Measurements from ENCODE around the gene ICAM2.

DNA sequence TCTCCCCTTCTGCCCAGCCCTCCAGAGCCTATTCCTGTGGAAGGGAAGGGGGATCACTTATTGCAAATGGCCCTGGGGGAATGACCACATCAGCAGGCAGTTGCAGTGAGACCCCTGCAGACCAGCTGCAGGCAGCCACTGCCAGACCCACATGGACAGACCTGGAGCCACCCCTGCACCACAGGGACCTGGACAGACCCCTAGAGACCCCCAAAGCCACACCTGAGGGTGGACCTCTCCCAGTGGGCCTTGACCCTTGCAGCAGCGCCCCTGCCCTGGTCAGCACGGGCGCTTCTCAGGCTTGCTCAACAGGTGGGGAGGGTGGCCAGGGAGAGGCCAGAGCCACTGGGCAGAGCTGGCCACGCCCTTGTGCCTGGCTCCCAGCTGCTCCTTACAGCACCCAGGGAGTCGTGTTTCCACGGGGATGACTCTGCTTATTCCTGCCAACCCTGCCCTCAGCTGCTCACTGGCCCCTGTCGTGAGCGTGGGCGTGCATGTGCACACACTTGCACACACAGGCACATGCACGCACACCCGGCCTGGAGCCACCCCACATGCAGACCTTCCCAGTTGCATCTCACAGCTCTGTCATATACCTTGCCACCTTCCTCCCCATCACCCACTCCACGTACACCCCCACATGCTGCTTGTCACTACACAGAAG is 46.4 kb downstream of the ICAM2 start:
- TF ChIP-seq EZH2 (IDR thresholded peaks at IDR 0.05; ENCODE audit: borderline replicate concordance, low read depth, low read length, severe bottlenecking), result no peak
- TF ChIP-seq, protein P1, sequence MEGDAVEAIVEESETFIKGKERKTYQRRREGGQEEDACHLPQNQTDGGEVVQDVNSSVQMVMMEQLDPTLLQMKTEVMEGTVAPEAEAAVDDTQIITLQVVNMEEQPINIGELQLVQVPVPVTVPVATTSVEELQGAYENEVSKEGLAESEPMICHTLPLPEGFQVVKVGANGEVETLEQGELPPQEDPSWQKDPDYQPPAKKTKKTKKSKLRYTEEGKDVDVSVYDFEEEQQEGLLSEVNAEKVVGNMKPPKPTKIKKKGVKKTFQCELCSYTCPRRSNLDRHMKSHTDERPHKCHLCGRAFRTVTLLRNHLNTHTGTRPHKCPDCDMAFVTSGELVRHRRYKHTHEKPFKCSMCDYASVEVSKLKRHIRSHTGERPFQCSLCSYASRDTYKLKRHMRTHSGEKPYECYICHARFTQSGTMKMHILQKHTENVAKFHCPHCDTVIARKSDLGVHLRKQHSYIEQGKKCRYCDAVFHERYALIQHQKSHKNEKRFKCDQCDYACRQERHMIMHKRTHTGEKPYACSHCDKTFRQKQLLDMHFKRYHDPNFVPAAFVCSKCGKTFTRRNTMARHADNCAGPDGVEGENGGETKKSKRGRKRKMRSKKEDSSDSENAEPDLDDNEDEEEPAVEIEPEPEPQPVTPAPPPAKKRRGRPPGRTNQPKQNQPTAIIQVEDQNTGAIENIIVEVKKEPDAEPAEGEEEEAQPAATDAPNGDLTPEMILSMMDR (IDR thresholded peaks at IDR 0.05; ENCODE audit: extremely low read depth in 1 of 2, insufficient read depth in 1 of 2, low read depth in 1 of 2, low read length in 2 of 2), result no peak
